Inferior parietal cortex (tissue), 1 donor: ENCODE results near the gene RAN.
A peak's percentile ranks its signal among the peaks of the same experiment; 100 is the strongest.
"Not testable (repeated sequence)": the region's sequence is repeated elsewhere in the genome, so short reads cannot be mapped to it uniquely, and the experiment has no call there.

Source experiments
- DNase-seq: peaks from one replicate; pipeline ENCODE4 v3.0.0-alpha.2; 2016; ENCODE audit errors: extremely low spot score

The RAN gene

DNA sequence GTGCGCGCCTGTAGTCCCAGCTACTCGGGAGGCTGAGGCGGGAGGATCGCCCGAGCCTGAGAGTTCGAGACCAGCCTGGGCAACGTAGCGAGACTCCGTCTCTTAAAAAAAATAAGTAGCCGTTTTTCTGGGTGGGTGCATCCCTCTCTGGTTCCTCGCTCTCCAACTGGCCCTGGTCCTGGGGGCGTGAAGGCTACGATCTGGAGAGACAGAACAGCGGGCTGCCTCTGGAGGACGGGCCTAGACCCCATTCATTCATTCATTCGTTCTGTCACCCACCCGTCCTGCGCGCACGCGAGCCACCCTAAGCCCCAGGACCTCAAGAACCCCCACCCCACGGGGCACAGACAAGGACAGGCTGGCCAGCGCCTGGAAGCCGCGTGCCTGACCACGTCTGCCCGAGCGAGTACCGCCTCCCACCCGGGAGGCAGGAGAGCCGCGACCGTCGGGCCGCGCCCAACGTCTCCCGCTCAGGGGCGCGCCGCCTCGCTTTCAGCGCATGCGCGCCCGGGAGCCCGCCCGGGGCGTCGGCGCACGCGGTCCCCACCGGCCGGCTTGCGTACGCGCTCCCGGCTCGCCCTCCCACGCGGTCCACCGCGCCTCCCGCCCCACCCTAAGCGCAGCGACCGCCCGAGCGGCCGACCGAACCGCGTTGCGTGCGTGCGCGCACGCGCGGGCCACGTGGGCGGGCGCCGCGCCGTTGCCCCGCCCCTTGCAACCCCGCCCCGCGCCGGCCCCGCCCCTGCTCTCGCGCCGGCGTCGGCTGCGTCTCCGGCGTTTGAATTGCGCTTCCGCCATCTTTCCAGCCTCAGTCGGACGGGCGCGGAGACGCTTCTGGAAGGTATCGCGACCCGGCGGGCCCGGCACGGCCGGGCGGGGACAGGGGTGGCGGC is at the start of gene RAN:
Gene RAN (plus strand): TSS at position 781 of the 893 bp plus-strand sequence. CDS start 528 bp downstream, outside the sequence.
- peak; percentile 86 for DNase-seq

DNA sequence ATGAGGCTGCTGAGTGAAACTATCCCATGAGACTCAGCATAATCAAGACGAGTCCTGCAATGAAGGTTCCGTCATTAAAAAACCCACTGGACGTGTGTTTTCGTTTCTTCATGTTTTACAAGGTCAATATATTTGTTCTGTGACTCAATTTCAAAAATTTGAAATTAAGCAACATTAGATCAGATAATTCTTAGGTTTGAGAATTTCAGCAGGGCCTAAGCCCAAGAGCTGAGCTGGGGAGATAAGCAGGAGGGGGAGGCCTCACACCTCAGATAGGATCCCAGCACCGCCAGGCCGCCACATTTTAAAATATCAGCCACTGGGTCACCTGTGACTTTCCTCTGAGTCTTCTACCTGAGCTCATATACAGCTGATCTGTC is 46.1 kb upstream of the RAN start:
- DNase-seq, result no peak

DNA sequence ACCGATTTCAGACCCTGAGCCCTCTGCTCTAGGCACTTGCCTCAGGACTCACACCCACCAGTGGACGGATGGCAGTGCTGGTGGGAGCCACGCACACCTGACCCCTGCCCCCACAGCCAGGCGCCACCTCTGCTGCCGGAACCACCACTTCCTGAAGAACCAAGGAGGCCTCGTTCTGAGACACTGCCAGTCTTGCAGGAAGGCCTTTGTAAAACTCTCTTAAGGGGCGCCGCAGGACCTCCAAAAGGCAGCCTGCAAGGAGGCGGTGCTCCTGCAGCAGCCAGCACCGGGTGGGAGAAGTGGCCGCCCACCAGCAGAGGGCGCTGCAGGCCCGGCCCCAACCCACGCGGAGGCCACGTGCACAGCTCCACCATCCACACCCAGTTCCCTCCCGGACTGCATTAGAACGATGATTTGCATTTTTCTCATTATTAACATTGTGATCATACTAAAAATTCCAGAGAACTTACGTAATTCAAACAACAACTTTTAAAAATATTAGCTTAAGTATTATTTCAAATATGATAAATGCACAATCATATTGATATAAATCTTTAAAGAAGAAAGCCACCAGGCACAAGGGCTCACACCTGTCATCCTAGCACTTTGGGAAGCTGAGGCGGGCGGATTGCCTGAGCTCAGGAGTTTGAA is 45.6 kb upstream of the RAN start:
- DNase-seq, result no peak

DNA sequence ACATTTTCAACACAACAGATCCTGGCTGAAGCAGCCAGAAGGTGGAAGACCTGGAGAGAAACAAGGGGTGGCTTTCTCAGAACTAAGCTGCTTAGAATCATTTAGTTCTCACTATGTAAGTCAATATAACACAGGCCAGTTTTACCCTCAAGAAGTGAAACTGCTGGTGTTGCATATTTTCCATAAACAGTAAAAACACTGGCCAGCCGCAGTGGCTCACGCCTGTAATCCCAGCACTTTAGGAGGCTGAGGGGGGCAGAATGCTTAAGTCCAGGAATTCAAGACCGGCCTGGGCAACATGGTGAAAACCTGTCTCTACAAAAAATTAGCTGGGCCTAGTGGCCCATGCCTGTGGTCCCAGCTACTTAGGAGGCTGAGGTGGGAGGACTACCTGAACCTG is 44.4 kb upstream of the RAN start:
- no peak for DNase-seq

DNA sequence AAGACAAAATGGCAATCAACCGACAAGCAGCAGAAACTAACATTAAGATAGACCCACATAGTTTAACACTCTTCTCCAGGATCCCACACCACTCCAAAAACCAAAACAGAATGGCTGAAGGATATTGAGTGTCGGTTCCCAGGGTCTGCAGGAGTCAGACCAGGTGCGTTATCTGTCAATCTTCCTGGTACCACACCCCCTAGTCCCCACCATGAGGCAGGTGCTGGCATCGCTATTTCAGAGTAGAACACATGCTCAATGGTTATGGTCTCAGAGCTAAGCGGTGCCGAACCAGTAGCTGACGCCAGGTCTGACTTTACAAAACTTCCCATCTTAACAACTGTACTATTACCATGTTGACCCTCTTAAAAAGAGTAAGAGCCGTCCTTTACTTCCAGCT is 43.0 kb upstream of the RAN start:
- no peak for DNase-seq

DNA sequence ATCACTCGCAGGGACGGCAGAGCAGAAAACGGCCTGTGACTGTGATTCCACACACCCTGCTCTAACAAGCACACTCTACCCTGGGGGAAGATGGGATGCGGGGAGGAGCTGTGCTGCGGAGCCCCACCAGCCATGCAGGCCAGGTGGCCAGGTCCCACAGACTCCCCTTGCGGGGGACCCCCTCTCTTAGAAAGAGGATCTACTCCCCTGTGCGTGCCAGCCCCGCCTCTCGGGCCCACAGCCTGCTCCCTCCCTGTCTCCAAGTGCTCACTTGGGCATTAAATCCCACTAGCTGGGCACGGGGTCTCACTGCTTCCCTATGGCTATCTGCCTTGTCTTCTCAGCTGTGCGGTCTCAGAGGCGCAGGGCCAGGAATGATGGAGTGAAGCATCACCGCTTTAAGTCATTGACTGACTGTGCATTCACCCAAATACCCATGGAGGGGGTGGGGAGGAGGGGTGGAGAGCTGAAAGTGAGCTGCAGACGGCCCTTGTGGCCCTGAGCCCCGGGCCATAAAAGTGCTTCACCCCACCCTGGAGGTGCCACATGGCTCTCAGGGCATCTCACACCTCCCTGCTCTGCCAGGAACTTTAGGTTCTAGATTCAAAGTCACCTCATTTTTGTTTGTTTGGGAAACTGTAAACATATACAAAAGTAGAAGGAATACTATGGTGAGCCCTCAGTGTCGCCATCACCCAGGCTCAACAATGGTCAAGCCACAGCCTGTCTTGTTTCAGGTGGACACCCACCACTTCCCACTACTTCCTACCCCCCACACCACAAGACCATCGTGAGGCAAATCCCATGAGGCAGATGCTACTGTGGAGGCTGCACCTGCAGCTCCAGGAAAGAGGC is 42.2 kb upstream of the RAN start:
- no peak for DNase-seq

DNA sequence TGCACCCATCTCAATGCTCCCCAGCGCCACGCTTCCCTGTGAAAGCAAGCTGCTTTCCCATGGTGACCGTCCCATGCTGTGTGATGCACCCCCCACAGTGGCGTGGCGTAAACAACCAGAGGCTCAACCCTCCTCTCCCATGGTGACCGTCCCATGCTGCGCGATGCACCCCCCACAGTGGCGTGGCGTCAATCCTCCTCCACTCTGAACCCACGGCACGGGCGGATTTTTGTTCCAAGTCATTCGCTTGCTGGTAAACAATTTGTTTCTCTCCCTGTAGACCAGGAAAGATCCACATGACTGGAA is 41.7 kb upstream of the RAN start:
- no peak for DNase-seq

DNA sequence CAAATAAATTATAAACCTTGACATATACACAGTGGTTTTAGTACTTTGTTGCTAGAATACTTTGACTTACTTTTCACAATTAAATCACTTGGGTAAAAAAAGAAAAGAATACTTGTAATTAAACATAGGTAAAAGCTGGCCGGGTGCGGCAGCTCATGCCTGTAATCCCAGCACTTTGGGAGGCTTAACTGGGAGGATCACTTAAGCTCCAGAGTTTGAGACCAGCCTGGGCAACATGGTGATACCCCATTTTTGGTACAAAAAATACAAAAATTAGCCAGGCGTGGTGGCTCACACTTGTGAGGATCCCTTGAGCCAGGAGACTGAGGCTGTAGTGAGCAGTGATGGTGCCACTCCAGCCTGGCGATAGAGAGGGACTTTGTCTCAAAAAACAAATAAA is 40.6 kb upstream of the RAN start:
- DNase-seq, result no peak

DNA sequence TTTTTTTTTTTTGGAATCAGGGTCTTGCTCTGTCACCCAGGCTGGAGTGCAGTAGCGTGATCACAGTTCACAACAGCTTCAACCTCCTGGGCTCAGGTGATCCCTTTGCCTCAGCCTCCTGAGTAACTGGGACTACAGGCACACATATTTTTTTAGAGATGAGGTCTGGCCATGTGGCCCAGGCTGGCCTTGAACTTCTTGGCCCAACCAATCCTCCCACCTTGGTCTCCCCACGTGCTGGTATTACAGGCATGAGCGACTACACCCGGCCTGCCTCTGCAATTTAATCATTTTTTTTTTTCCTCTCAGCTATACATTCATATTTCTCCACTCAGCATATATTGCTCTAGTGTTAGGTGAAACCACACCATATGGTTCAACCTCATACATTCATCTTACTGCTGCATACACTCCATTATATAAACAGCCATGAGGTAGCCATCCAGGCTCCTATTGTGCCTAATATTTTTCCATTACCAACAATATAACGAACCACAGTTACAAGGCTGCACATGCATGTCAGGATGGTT is 39.9 kb upstream of the RAN start:
- no peak for DNase-seq

DNA sequence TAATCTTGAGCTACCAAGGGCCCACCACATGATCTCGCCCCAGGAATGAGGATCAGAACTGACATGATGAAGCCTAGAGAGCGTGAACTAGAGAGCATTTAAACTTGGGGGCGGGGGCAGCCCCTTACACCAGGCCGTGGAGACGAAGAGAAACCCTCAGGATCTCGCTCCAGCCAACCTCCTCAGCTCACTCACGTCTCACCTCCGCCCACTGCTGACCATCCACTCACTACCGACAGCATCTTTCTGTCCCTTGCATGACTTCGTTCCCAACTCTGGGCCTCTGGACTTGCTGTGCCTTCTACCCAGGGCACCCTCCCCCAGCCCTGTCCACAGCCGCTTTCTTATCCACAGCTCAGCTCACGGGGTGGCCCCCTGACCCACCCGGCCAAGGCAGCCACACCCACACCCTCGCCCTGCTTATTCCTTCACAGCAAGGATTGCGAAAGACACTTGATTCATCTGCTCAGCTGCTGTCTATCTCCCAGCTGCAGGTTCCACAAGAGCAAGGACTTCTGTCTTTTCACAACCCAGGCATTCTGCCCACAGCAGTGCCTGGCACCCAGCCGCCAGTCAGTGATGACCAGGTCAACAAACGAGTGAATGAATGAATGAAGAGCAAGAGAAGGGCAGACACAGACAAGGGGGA is 39.2 kb upstream of the RAN start:
- no peak for DNase-seq

DNA sequence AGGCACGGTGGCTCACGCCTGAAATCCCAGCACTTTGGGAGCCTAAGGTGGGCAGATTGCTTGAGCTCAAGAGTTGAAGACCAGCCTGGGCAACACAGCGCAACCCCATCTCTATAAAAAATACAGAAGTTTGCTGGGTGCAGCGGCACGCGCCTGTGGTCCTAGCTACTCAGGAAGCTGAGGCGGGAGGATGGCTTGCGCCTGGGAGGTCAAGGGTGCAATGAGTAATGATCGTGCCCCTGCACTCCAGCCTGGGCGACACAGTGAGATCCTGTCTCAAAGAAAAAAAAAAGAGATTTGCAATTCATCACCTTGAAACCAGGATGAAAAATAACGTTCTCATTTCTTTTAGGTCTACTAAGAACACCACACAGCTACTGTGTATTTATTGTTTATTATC is 36.9 kb upstream of the RAN start:
- no peak for DNase-seq

DNA sequence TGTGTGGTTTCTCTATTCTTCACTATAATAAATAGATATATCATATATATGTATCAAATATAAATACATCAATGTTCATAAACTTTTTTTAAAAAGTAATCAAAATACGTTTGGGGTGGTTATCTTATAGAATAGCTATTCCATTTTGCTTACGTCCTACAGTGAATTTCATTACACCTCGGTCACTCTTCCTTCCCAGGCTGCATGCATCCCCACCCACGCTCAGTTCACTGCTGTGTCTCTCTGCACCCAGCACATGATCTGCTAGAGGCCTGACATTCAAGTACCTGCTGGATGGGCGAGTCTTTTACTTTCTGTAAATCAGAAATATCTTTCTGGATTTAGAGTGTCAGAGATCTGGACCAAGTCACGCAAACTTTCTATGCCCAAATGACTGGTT is 36.4 kb upstream of the RAN start:
- DNase-seq, result no peak

DNA sequence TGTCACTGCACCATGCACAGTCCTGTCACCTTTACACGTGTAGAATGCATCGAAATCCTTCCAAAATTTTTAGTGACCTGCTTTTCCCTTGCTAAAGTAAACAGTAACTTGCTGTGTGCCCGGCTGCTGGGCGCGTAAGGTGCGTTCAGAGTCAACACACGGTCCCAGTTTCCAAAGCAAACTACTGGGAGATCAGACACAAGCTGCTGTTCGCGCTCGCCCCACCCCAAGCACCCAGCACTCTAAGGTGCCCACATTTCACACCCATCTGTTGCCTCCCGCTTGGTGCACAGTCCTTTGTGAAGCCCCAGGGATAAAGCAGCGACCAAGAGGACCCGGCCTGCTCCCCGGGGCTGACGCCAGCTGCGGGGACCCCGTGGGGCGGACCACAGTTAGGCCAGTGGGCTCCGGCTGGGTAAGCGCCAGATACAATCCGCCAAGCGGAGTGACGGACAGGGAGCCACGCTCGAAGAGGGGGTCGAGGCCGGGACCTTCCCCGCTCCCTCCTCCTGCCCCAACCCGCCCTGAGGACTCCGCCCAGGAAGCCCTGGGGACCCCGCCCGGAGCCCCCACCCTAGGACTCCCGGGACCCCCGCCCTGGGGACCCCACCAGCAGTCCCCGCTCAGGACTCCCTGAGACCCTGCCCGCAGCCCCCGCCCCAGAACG is 33.4 kb upstream of the RAN start:
- DNase-seq, result no peak

DNA sequence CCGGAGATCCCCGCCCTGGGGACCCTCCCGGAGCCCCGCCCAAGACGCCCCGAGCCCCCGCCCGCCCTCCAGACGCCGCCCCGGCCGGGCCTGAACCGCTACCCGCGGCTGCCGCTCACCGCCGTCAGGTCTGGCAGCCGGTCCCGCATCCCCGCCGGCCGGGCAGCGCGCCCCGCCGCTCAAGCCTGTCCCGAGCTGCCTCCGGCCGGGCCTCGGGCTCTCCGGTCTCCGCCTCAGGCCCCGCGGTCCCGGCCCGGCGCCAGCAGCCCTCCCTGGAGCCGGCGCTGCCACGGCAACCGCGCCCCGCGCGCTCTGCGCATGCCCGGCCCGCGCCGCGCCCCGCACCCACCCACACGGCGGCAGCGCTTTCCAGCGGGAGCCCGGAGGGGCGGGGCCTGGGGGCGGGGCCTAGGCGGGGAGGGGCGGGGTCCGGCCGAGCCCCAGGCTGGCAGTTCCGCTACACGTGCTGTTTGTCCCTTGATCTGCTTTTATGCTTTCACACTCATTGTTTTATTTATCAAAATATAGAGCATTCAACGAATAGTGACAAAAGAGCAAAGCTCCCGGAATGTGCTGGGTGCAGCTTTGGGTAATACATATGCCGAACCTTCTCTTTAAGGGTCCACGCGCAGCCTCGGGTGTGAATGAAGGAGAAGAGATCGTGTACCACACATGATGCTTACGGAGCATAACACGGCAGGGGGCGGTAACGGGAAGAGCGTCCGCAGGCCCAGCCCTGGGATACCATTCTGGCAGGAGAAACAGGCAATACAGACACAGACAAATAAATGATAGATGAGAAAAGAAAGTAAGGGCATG is 32.7 kb upstream of the RAN start, which contains the start of gene STX2:
Gene STX2 (minus strand): TSS at position 300 of the 819 bp plus-strand sequence. CDS start 151 bp downstream, at position 149.
- peak; percentile 76 for DNase-seq

DNA sequence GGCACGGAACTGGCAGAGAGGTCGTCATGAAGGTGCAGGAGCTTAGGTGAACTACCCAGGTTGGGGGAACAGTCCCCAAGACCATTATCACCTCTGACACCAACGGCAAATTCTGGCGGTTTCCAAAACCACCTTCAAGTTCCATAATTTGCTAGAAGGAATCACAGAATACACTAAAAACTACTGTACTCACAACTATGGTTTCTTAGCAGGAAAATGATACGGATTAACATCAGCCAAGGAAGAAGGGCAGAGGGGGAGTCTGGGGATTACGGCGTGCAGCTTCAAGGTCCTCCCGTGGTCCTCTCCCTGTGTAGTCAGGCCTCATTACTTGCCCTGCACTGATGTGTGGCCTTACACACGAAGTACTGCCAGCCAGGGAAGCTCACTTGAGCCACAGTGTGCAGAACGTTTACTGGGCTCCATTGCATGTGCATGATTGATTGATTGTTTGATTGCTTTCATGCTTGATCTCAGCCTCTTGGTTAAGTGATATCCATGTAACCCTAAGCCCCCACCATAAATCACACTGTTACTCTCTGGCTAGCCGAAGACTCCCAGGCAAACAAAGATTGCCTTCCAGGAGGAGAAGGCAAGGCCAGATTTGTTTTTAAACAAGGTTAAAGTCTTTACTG is 32.0 kb upstream of the RAN start:
- no peak for DNase-seq

DNA sequence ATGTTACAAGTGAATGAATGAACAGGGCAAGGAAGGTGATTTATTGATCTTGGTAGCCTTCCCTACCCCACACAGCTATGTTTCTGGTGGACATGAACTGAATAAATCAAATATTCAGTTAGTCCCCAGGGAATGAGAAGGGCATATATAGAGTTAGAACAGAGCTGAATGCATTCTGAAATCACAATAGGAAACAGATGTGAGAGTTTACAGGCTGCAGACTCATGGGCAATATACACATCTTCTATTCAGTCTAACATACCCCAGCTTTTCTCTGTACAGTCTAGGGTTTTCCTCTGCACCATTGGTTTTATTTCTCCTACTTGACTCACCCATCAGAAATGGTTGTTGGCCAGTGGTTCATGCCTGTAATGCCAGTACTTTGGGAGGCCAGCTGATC is 25.5 kb upstream of the RAN start:
- DNase-seq, result no peak

DNA sequence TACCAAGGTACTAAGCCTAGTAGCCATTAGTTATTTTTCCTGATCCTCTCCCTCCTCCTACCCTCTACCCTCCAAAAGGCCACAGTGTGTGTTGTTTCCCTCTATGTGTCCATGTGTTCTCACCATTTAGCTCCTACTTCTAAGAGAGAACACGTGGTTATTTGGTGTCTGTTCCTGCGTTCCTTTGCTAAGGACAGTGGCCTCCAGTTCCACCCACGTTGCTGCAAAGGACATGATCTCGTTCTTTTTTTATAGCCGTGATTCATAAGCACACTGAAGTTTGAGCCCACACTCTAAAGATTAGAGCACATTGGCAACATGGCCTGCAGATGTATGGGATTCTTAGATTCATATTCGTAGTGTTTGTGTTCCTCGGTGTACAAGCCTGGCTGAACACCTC is 24.8 kb upstream of the RAN start:
- DNase-seq, result no peak

DNA sequence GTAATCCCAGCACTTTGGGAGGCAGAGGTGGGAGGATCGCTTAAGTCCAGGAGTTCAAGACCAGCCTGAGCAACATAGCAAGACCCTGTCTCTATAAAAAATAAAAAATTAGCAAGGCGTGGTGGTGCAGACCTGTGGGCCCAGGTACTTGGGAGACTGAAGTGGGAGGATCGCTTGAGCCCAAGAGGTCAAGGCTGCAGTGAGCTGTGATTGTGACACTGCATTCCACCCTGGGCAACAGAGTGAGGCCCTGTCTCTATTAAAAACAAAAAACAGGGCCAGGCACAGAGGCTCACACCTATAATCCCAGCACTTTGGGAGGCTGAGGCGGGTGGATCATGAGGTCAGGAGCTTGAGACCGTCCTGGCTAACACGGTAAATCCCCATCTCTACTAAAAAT is 23.8 kb upstream of the RAN start:
- not testable (repeated sequence) for DNase-seq

DNA sequence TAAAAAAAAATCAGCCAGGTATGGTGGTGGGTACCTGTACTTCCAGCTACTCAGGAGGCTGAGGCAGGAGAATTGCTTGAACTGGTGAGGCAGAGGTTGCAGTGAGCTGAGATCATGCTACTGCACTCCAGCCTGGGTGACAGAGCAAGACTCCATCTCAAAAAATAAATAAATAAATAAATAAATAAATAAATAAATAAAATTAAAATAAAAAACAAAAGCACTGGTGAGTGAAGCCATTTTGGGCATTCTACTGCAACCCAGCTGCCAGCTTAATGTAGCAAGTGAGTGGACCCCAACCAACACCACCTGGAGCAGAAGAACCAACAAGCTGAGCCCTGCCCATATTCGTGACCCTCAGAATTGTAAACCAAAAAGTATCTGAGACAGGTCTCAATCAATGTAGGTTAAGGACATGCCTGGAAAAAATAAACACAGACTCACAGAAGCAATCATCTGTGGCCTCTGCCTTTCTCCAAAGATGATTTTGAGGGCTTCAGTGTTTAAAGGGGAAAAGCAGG is 23.0 kb upstream of the RAN start:
- not testable (repeated sequence) for DNase-seq
